ENCODE data around the gene NCOR1.

DNA sequence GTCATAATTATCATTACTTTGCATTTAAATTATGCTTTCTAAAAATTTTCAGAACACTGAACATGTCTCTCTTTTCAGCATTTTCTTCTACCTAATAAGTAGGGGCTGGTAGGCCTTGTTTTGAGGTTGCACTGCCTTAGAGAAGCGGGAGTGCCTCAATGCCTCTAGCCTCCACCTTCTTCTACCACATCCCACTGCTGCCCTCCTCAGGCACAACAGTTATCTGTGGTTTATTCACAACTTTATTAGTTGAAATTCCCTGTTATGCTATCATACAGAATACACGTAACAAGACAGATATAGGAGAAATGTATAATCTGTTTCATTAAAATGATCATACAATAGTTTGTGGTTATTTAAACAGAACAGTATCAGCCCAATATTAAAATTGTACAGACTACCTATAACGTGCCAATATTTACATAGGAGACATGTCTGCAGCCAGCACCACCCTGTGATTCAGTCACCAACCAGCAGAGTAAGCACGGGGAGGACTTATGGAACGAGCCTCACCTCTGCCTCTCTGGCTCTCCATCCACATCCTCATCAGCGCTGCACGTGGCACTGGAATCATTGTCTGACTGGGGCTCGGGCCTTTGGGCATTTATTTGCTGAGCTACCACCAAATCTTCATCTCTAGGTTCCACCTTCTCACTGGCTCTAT, 114.5 kb downstream of the NCOR1 start:
- TF ChIP-seq, protein P1, sequence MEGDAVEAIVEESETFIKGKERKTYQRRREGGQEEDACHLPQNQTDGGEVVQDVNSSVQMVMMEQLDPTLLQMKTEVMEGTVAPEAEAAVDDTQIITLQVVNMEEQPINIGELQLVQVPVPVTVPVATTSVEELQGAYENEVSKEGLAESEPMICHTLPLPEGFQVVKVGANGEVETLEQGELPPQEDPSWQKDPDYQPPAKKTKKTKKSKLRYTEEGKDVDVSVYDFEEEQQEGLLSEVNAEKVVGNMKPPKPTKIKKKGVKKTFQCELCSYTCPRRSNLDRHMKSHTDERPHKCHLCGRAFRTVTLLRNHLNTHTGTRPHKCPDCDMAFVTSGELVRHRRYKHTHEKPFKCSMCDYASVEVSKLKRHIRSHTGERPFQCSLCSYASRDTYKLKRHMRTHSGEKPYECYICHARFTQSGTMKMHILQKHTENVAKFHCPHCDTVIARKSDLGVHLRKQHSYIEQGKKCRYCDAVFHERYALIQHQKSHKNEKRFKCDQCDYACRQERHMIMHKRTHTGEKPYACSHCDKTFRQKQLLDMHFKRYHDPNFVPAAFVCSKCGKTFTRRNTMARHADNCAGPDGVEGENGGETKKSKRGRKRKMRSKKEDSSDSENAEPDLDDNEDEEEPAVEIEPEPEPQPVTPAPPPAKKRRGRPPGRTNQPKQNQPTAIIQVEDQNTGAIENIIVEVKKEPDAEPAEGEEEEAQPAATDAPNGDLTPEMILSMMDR (conservative IDR thresholded peaks at IDR 0.05; ENCODE audit: low read depth, low read length), result peak; percentile 87
- no peak for TF ChIP-seq EZH2 (IDR thresholded peaks at IDR 0.05; ENCODE audit: low read length, unreplicated experiment)
- TF ChIP-seq EZH2phosphoT487 (IDR thresholded peaks at IDR 0.05; ENCODE audit: borderline replicate concordance, low read length), result no peak

Data from PC-3 (cell line).